ENCODE measurements around the gene SDC3.
"Not testable (repeated sequence)": the region's sequence is repeated elsewhere in the genome, so short reads cannot be mapped to it uniquely, and the experiment has no call there.

SDC3 gene

DNA sequence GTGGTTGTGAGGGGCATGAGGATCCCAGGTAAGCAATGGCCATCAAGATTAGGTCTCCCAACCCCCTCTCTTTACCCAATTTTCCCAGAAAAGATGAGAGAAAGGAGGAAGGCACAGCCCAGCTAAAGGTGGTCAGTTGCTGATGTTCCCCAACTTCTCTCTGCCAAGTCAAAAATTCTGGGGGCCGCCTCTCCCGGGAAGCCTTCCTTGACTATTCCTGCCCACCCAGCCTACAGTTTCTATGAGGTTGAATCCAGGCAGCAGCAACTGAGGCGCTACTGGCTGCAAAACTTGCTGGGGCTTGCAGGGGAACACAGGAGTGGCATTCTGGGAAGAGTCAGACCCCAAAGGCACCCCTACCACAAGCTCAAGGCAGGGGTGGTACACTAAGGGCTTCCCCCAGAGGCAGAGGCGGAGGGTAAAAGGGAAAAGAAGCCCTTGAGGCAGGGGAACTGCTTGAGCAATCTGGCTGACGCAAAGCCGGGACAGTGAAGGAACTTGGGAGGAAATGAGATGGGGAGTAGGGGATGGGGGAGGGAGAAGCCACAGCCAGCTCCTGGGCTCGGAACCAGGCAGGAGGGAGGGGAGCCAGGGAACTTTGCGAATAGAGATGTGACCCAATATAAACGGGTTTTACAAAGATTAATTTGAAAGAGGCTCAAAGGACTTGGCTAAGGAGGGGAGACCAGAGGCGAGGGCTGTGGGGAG is 31.2 kb downstream of the SDC3 start:
- no peak for DNase-seq (ENCODE audit: low read depth in 1 of 2, low spot score in 1 of 2)

DNA sequence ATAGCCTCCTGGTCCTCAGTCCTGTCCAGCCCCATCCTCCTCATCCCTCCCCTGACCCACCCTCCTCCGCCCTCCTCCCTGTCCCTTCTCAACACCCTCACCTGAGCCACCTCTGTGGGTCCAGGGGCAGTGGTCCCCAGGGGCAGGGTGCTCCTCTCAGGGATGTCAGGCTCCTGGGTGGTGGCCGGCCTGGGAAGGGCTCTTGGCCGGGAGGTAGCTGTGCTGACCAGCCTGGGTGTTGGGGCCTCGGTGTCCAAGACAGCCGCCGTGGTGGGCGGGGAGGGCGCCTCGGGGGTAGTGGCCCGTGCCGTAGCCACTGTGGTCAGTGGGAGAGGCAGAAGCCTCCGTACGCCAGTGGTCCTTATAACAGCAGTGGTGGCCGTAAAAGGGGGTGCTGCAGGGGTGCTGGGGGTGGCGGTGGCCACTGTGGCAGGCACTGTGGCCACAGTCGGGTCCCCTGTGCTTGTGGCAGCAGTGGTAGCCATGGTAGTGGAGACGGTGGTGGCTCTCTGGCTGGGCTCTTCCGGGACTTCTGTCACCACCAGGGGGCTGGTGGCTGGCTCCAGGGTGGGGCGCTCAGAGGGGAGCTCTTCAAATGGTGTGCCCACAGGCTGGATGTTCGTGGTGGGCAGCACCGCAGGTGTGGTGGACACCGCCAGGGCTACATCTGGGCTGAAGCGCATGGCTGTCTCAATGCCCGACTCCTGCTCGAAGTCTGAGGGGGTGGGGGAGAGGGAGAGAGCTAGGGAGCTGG is 31.9 kb downstream of the SDC3 start:
- DNase-seq (ENCODE audit: low read depth in 1 of 2, low spot score in 1 of 2), result no peak

DNA sequence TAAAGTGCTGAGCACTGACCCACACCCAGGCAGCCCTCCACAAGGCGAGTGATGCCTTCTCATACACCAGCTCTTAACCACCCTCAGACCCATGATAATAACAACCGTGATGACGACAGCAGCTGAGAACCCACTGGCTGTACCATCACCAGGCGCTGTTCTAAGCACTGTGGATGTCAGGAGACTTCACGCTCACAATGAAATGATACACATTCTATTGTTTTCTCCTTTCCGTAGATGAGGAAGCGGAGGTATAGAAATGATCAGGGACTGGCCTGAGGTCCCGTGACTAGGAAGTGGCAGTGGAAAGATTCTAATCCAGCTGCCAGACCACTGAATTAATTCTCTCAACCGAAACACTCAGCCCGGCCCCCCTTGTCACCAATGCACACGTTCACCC is 32.6 kb downstream of the SDC3 start:
- DNase-seq (ENCODE audit: low read depth in 1 of 2, low spot score in 1 of 2), result no peak

DNA sequence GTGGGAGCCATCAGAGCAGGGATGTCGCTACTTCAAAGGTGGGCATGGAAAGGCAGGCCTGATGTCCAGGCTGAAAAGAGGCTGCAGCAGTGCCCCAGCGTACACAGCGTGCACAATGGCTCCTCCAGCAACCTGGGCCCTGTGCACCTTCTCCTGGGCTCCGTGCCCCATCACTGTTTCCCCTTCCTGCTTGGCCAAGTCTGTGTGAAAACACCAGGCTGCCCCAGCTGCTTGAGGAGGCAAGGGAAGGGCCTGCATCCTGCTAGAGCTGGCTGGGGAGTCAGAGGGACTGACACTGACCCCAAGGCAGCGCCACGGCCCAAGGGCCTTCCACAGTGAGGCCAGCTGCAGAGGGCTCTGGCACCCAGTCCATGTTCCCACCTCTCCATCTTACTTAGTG is 33.4 kb downstream of the SDC3 start:
- DNase-seq (ENCODE audit: low read depth in 1 of 2, low spot score in 1 of 2), result no peak

DNA sequence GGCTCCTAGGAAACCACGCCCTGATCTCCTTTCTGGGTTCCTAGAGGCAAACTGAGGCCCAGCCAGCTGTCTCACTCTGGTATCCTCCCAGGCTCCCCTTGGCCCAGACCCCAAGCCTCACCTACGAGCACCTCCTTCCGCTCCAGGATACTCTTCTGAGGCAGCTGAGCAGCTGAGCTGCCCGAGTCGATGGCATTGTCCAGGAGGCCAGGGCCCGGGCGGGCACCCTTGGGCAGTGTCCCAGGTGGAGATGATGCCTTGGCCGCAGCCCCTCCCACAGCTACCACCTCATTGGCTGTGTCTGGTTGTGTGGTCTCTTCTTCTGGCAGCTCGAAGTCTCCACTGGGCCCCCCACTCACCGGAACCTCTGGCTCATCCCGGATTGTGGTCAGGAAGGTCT is 34.4 kb downstream of the SDC3 start:
- no peak for DNase-seq (ENCODE audit: low read depth in 1 of 2, low spot score in 1 of 2)

DNA sequence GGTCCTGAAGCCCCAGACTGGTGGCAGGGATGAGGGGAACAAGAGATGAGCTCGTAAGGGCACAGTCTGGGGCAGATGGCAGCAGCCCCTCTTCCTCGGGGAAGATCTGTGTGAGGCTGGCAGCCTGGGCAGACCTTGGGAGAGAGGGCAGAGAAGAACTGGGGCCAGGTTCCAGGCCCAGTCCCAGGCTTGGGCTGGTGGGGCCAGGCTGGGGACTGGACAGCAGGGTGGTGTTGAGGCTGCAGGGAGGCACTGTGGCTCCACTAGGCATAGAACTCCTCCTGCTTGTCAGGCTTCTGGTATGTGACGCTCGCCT is 35.7 kb downstream of the SDC3 start:
- no peak for DNase-seq (ENCODE audit: low read depth in 1 of 2, low spot score in 1 of 2)

DNA sequence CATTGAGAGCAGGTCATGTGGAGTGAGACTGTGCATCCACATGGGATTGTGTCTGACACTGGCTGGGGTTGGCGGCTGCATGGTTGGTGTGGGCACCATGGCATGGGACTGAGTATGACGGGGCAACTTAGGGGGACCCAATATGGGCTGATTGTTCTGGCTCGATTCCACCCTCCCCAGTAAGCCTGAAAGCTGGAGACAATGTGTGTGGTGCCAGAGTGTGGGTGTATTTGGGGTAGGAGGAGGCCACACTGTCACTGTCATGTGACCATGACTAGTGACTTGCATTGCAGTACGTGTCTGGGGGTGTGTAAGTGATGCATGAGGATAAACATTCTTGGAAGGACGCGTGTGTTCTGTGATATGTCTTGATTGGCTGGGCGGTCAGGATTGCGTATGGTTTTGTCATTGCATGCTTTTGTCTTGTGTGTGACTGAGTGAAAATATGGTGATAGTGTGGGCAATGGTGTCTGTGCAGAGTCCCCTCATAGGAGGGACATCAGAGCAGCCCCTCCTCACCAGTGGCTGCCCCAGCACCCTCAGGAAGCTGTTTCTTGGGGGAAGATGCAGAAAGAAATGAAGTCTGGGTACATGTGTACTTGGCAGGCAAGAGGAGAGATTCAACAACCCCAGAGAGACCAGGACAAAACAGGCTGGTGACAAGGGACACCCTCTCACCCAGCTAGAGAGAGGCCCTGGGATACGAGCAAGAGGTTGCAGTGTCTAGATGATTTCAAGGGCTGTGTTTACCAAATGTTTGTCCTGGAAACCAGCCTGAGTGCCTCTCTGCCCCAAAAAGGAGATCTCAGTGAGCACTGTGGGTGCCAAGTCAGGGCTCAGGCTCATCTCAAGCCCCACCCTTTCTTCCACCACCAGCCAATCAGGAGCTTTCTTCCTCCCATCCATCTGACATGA is 36.3 kb downstream of the SDC3 start:
- no peak for DNase-seq (ENCODE audit: low read depth in 1 of 2, low spot score in 1 of 2)

DNA sequence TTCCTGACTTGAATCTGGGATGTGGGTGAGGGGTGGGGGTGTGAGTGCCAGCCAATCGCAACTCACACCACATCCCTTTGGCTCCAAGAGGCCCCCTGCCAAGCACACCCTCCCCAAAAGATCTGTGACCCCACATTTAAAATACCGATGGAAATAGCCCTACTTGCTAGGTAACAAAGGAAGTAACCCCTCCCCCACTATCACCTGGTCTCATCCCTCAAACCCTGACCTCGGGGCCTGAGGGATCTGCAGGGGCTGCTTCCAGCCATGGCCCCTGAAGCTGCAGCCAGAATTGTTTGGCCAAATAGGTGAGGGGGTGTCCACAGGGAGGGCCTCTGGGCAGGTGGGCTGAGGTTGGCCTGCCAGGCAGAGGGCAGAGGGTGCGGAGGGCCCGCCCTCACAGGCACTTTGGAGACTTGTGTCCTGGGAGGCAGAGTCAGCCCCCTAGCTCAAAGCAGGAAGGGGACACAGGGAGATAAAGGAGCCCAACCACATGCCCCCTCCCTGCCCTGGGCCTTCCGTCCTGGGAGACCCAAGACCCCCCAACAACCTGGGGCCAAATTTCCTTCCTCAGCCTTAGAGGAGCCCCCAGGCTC is 37.2 kb downstream of the SDC3 start:
- DNase-seq (ENCODE audit: low read depth in 1 of 2, low spot score in 1 of 2), result no peak

DNA sequence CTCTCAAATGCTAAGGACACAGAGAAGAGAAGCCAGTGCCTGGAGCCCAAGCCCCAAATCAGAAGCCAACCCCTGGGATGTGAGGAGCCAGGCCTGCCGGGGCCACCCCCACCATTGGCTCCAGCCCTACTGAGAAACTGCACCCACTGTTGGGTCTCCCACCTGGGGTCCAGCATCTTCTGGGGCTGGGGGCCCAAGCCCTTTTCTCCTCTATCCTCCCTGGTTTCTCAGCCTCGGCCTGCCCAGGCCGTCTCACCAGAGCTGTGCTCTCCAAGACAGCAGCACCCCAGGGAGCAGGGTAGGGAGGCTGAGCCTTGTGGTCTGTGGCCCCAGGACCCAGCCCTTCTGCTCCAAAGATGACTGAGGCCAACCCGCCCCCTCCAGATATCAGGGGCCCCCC is 37.9 kb downstream of the SDC3 start:
- no peak for DNase-seq (ENCODE audit: low read depth in 1 of 2, low spot score in 1 of 2)

DNA sequence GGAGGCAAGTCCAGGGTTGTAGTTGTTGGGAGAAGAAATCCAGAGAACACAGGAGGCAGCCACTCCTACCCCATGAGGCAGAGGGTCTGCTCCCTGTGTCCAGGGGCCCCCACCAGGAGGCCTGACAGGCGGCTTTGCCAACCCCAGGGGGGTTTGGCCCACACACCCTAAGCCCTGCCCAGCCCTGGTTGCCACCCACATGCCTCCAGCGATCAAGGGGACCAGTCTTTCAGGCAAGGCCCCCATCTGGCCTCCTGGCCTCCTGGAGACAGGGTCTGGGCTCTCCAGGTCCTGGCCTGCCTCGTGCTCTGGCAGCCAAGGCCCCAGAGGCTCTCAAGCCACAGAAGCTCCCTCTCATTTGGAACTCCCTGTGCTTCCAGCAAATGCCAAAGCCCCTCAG is 38.5 kb downstream of the SDC3 start:
- no peak for DNase-seq (ENCODE audit: low read depth in 1 of 2, low spot score in 1 of 2)

DNA sequence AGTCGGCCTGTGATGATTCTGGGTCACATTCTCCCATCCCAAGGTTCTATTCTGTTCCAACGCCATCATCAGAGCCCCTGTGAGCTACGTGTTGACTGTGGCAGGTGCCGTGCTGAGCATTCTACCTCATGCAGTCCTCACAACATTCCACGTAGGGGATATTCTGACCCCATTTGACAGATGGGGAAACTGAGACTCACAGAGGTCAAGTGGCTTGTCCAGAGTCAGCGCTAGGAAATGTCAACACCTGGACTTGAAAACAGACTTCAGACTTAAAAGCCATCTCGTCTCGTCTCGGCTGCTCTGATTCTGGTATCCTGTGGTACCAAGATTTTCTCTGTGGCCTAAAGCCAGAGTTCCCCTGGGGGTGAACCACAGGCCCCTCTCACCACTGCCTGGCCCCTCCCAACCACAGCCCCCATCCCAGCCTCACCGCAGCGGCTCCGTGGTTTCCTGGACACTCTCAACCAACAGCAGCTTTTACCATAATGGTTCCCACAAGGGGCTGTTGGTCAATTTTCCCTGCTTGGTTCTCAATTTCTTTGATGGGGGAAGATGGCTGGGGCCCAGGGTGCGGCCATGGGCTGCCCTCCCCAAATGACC is 39.6 kb downstream of the SDC3 start:
- DNase-seq (ENCODE audit: low read depth in 1 of 2, low spot score in 1 of 2), result no peak

DNA sequence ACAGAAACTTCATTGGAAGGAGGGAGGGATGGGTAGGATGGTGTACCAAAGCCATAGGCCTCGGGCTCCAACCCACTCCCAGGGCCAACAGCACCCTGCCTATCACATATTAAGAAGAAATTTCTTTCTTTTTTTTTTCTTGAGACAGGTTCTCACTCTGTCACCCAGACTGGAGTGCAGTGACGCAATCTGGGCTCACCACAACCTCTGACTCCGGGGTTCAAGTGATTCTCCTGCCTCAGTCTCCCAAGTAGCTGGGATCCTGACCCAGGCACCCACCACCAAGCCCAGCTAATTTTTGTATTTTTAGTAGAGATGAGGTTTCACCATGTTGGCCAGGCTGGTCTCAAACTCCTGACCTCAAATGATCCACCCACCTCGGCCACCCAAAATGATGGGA is 40.5 kb downstream of the SDC3 start:
- not testable (repeated sequence) for DNase-seq (ENCODE audit: low read depth in 1 of 2, low spot score in 1 of 2)

DNA sequence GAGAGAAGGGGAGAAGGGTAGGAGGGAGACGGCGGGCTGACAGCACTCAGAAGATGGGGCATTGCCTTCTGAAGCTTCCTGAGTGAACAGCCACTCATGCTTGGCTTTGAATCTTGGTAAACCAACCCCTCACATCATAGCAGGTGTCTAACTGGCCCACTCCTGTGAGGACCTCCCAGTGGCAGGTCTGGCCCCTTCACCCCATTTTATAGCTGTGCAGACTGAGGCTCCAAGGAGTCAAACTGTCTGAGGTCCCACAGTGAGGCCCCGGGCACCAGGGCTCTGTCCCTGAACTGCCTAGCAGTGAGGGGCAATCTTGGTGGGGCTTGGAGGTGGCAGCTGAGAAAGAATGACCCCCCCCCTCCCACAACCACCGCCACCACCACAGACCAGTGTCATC is 41.0 kb downstream of the SDC3 start:
- no peak for DNase-seq (ENCODE audit: low read depth in 1 of 2, low spot score in 1 of 2)

DNA sequence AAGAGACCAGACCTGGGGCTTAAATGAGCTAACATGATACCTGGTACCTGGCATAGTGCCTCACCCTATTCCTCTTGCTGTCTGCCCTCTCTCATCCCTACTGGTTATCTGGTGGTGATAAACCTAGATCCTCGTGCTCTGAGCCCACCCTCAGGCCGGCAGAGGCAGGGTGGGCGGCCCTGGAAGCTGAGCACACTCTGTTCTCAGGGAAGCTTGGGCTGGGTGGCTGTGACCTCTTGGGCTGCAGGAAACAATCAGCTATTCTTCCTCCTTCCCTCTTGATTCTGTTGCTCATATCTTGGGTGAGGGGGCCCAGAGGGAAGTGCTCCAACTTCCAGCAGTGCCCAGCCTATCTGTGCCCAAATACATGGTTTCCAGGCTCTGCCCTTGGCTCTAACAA is 42.0 kb downstream of the SDC3 start:
- DNase-seq (ENCODE audit: low read depth in 1 of 2, low spot score in 1 of 2), result no peak

DNA sequence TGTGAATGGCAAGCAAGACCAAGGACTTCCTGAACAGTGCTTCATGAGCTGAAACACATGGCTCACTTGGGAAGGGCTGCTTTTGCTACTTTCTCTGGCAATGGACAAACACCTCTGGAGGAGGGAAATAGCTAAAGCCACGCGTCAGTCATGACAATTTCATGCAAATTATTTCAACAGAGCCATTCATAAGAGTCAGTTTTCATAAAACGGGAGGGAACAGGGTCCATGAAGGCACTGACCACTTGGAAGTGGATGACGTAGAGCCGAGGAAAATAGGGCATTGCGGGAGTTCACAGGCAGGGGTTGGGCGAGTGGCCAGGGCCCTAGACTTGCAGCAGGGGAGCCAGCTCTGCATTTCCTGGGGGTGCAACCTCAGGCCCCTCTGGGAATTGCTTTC is 43.9 kb downstream of the SDC3 start:
- no peak for DNase-seq (ENCODE audit: low read depth in 1 of 2, low spot score in 1 of 2)

DNA sequence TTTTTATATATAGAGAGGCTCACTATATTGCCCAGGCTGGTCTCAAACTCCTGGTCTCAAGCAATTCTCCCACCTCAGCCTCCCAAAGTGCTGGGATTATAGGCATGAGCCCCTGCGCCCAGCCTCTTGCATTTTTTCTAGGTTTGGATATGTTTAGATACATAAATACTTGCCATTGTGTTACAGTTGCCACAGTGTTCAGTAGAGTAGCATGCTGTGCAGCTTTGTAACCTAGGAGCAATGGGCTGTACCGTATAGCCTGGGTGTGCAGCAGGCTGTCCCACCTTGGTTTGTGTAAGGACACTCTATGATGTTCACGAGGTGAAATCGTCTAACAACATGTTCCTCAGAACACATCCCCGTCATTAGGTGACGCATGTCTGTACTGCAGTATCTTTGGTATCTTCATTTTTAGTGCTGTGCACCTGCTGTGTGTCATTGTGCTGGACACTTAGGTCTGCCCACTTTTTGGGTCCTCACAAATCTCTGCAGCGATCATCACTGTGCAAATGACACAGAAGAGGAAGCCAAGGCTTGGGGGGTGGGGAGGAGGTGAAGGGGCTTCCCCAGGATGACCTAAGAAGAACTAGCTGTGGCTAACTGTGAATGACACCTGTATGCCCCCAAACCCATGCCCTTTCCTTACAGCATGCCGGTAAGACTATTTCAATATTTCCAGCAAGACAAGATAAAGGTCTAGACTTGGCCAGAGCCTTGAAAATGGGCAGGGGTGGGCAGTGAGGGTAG is 44.5 kb downstream of the SDC3 start:
- no peak for DNase-seq (ENCODE audit: low read depth in 1 of 2, low spot score in 1 of 2)

DNA sequence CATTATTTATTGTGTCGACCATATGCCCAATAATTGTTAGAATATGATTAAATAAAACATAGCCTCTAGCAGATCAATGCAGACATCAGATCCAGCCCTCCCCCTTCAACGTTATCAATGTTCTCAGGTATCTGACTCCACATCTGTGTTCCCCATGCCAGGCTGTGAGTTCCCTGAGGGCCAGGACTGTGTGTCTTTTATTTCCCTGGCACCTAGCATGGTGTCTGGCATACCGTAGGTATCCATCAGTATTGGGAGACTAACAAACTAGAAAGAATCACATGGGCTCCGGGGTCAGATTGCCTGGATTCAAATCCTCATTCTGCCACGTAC is 48.3 kb downstream of the SDC3 start:
- no peak for DNase-seq (ENCODE audit: low read depth in 1 of 2, low spot score in 1 of 2)

DNA sequence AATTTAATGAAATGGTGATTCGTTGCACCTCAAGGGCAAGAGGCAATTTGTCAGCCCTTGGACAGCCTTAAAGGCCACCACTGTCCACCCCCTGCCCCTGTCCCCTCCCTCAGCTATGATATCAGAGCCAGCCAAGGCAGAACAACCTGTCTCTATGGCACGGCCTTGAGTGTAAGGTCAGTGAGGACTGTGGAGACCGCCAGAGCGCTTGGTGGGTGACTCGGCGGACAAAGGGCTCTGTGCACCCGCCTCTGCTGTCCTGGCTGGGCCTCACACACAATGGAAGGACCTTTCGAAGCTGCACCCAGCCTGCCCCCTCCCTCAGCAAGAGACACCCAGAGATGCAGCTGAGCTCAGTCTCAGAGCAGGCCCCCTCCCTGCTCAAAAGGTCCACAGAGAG is 50.6 kb downstream of the SDC3 start:
- DNase-seq (ENCODE audit: low read depth in 1 of 2, low spot score in 1 of 2), result no peak

DNA sequence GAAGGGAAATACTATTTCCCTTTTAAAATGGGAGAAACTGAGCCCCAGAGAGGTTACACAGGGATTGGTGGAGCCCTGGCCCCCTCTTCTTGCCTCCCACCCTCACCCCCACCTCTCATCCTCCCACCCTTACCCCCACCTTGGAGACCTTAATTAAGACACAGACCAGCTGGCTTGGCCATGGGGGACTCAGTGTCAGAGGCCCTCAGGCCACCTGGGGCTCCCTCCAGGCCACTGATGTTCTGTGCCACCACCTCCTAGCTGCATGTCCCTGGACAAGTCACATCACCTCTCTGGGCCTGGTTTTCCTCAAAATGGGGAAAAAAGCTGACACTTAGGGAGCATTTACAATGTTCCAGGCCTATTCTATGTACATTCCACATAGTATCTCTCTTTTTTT is 51.5 kb downstream of the SDC3 start:
- DNase-seq (ENCODE audit: low read depth in 1 of 2, low spot score in 1 of 2), result no peak

DNA sequence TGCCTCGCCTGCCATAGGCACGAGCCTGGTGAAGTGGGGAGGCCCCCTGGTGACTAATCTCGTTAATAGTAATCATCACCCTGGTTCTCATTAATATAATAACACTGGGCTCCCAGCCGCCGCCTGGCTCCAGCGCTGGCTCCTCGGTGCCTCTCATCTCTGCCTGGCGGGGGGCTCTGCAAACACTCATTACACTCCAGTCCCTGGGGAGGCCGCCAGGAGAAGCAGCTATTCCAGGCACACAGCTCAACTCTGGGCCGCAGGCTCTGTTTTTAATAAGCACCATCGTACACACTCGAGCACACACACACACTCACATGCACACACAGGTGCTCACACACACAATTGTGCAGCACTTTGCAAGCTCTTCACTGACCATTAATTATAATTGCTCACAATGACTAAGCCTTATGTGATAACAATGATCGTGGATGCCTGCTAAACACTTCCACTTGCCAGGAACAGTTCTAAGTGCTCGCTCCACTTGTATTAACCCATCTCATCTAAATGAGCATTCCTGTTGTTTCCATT is 52.2 kb downstream of the SDC3 start:
- DNase-seq (ENCODE audit: low read depth in 1 of 2, low spot score in 1 of 2), result no peak
